ENCODE measurements around the gene ELK1.

ELK1 gene

GRCh38 chrX:47649781-47650163 is 591 bp downstream of the ELK1 start:
- peaks cover 13% of the 10 kb centered on the region for H3K9me3 Mint-ChIP-seq
- peaks cover 20% of the 10 kb centered on the region for H3K36me3 Mint-ChIP-seq (ENCODE audit: low read depth)
- H3K4me1 Mint-ChIP-seq: peaks cover 25% of the 10 kb centered on the region
- peak overlapping the region; percentile 91 to 92 (median 92) for H3K4me3 Mint-ChIP-seq
- no peak for TF ChIP-seq CTCF (IDR thresholded peaks at IDR 0.05; ENCODE audit: unreplicated experiment in 3 of 3)
- no peaks in the 10 kb centered on the region for H3K27me3 Mint-ChIP-seq (ENCODE audit: low read depth)
- peak overlapping the region; percentile 31 to 83 (median 77) for H3K27ac Mint-ChIP-seq

- peaks cover 29% of the 10 kb centered on the region for H3K4me1 Mint-ChIP-seq
- no peaks in the 10 kb centered on the region for H3K27me3 Mint-ChIP-seq (ENCODE audit: low read depth)
- H3K9me3 Mint-ChIP-seq: peaks cover 13% of the 10 kb centered on the region
- TF ChIP-seq CTCF (IDR thresholded peaks at IDR 0.05; ENCODE audit: unreplicated experiment in 3 of 3): no peak
- H3K4me3 Mint-ChIP-seq: peak overlapping the region; percentile 91 to 92 (median 92)
- peaks cover 17% of the 10 kb centered on the region for H3K36me3 Mint-ChIP-seq (ENCODE audit: low read depth)
- H3K27ac Mint-ChIP-seq: peak overlapping the region; percentile 31 to 83 (median 77)
These were observed 1.1 kb downstream of the ELK1 start for GRCh38 chrX:47649271-47649670.

GRCh38 chrX:47648376-47648775 is 2.0 kb downstream of the ELK1 start:
- H3K27ac Mint-ChIP-seq: peak overlapping the region in 1 of 3 experiments; percentile 37
- H3K27me3 Mint-ChIP-seq (ENCODE audit: low read depth): no peaks in the 10 kb centered on the region
- H3K4me1 Mint-ChIP-seq: peaks cover 29% of the 10 kb centered on the region
- peaks cover 13% of the 10 kb centered on the region for H3K9me3 Mint-ChIP-seq
- H3K4me3 Mint-ChIP-seq: peak overlapping the region; percentile 91 to 92 (median 92)
- H3K36me3 Mint-ChIP-seq (ENCODE audit: low read depth): peaks cover 16% of the 10 kb centered on the region
- TF ChIP-seq CTCF (IDR thresholded peaks at IDR 0.05; ENCODE audit: unreplicated experiment in 3 of 3): no peak

- H3K27ac Mint-ChIP-seq: peak overlapping the region in 1 of 3 experiments; percentile 44
- H3K4me3 Mint-ChIP-seq: no peak overlapping the region
- peaks cover 13% of the 10 kb centered on the region for H3K9me3 Mint-ChIP-seq
- H3K4me1 Mint-ChIP-seq: peaks cover 29% of the 10 kb centered on the region
- no peak for TF ChIP-seq CTCF (IDR thresholded peaks at IDR 0.05; ENCODE audit: unreplicated experiment in 3 of 3)
- H3K27me3 Mint-ChIP-seq (ENCODE audit: low read depth): no peaks in the 10 kb centered on the region
- peaks cover 22% of the 10 kb centered on the region for H3K36me3 Mint-ChIP-seq (ENCODE audit: low read depth)
These were observed 3.7 kb downstream of the ELK1 start for GRCh38 chrX:47646636-47647035.

- no peak for TF ChIP-seq CTCF (IDR thresholded peaks at IDR 0.05; ENCODE audit: unreplicated experiment in 3 of 3)
- H3K36me3 Mint-ChIP-seq (ENCODE audit: low read depth): peaks cover 26% of the 10 kb centered on the region
- H3K4me1 Mint-ChIP-seq: peaks cover 20% of the 10 kb centered on the region
- H3K27ac Mint-ChIP-seq: peak overlapping the region in 1 of 3 experiments; percentile 45
- peak overlapping the region in 1 of 3 experiments; percentile 37 for H3K4me3 Mint-ChIP-seq
- no peaks in the 10 kb centered on the region for H3K27me3 Mint-ChIP-seq (ENCODE audit: low read depth)
- H3K9me3 Mint-ChIP-seq: peaks cover 19% of the 10 kb centered on the region
These were observed 4.8 kb downstream of the ELK1 start for GRCh38 chrX:47645530-47645929.

GRCh38 chrX:47644557-47645091 is 5.7 kb downstream of the ELK1 start:
- H3K4me3 Mint-ChIP-seq: peak overlapping the region in 2 of 3 experiments; percentile 49 to 57
- H3K9me3 Mint-ChIP-seq: peaks cover 27% of the 10 kb centered on the region

More at GRCh38 chrX:47644557-47645091, 5.7 kb downstream of the ELK1 start:
- Mint-ChIP-seq H3K4me1 (peaks cover 20% of the 10 kb centered on the region), H3K36me3 (ENCODE audit: low read depth) (peaks cover 35% of the 10 kb centered on the region), H3K27me3 (ENCODE audit: low read depth) (no peaks in the 10 kb centered on the region), H3K27ac (peak overlapping the region in 2 of 3 experiments; percentile 45 to 51)
- peak in 2 of 3 experiments; percentile 34 to 35 for TF ChIP-seq CTCF (IDR thresholded peaks at IDR 0.05; ENCODE audit: unreplicated experiment in 3 of 3)
